ENCODE data around the gene OTOG. TPM values are rescaled to one million over a fixed set of nuclear protein-coding genes. Genes with fewer than 3 reads are reported as not detected.

Gene OTOG
- total RNA-seq, 1 experiment from 2014 or later, result not detected

- ChIA-PET CTCF (no interaction called here), POLR2A (ENCODE audit: unreplicated experiment) (no interaction called here)
- no peaks in the 10 kb centered on the region for H3F3A ChIP-seq (ENCODE audit: low read length, unreplicated experiment)
- H3K27ac ChIP-seq (ENCODE audit: low read length), result no peak overlapping the region
- H2AFZ ChIP-seq (ENCODE audit: low read length), result no peak overlapping the region
- TF ChIP-seq EZH2 (IDR thresholded peaks at IDR 0.05; ENCODE audit: low read length, unreplicated experiment), result no peak
- TF ChIP-seq, protein P1, sequence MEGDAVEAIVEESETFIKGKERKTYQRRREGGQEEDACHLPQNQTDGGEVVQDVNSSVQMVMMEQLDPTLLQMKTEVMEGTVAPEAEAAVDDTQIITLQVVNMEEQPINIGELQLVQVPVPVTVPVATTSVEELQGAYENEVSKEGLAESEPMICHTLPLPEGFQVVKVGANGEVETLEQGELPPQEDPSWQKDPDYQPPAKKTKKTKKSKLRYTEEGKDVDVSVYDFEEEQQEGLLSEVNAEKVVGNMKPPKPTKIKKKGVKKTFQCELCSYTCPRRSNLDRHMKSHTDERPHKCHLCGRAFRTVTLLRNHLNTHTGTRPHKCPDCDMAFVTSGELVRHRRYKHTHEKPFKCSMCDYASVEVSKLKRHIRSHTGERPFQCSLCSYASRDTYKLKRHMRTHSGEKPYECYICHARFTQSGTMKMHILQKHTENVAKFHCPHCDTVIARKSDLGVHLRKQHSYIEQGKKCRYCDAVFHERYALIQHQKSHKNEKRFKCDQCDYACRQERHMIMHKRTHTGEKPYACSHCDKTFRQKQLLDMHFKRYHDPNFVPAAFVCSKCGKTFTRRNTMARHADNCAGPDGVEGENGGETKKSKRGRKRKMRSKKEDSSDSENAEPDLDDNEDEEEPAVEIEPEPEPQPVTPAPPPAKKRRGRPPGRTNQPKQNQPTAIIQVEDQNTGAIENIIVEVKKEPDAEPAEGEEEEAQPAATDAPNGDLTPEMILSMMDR (conservative IDR thresholded peaks at IDR 0.05; ENCODE audit: low read depth, low read length), result no peak
- no peak for TF ChIP-seq EZH2phosphoT487 (IDR thresholded peaks at IDR 0.05; ENCODE audit: borderline replicate concordance, low read length)
- H3K4me3 ChIP-seq (ENCODE audit: low read length), result no peak overlapping the region
- H3K9ac ChIP-seq (ENCODE audit: low read length), result no peak overlapping the region
- no peaks in the 10 kb centered on the region for H3K9me2 ChIP-seq (replicated peaks; ENCODE audit: low read length)
- H3K9me3 ChIP-seq (ENCODE audit: low read length), result no peaks in the 10 kb centered on the region
- intact Hi-C loops (cut with micrococcal nuclease), result no loop called here
- ATAC-seq (no peak), DNase-seq (no peak)
- no peaks in the 10 kb centered on the region for H3K36me3 ChIP-seq (ENCODE audit: low read depth, low read length)
- H3K4me2 ChIP-seq (ENCODE audit: low read length), result no peak overlapping the region
- no peaks in the 10 kb centered on the region for H3K79me2 ChIP-seq (ENCODE audit: low read length)
- no TSS peak for BruUV-seq (replicated peaks)
- no peaks in the 10 kb centered on the region for H3K4me1 ChIP-seq (ENCODE audit: insufficient read depth, low read length)
- no peaks in the 10 kb centered on the region for H4K20me1 ChIP-seq (ENCODE audit: low read length)
- peaks cover 70% of the 10 kb centered on the region for H3K27me3 ChIP-seq (ENCODE audit: low read length)
Observed at GRCh38 chr11:17691976-17692375, 144.9 kb downstream of the OTOG start.

- ChIA-PET CTCF (no interaction called here), POLR2A (ENCODE audit: unreplicated experiment) (no interaction called here)
- TF ChIP-seq EZH2 (IDR thresholded peaks at IDR 0.05; ENCODE audit: low read length, unreplicated experiment) (no peak), EZH2phosphoT487 (IDR thresholded peaks at IDR 0.05; ENCODE audit: borderline replicate concordance, low read length) (no peak)
- TF ChIP-seq, protein P1 (conservative IDR thresholded peaks at IDR 0.05; ENCODE audit: low read depth, low read length), result no peak
- no peaks in the 10 kb centered on the region for H3K9me3 ChIP-seq (ENCODE audit: low read length)
- ATAC-seq (no peak), DNase-seq (no peak)
- H3K9me2 ChIP-seq (replicated peaks; ENCODE audit: low read length), result no peaks in the 10 kb centered on the region
- no peaks in the 10 kb centered on the region for H3F3A ChIP-seq (ENCODE audit: low read length, unreplicated experiment)
- H3K9ac ChIP-seq (ENCODE audit: low read length), result no peak overlapping the region
- no peak overlapping the region for H3K4me3 ChIP-seq (ENCODE audit: low read length)
- no TSS peak for BruUV-seq (replicated peaks)
- no peak overlapping the region for H2AFZ ChIP-seq (ENCODE audit: low read length)
- H3K4me2 ChIP-seq (ENCODE audit: low read length), result no peak overlapping the region
- H3K36me3 ChIP-seq (ENCODE audit: low read depth, low read length), result no peaks in the 10 kb centered on the region
- peaks cover 74% of the 10 kb centered on the region for H3K27me3 ChIP-seq (ENCODE audit: low read length)
- intact Hi-C loops (cut with micrococcal nuclease), result no loop called here
- no peaks in the 10 kb centered on the region for H4K20me1 ChIP-seq (ENCODE audit: low read length)
- H3K4me1 ChIP-seq (ENCODE audit: insufficient read depth, low read length), result no peaks in the 10 kb centered on the region
- H3K79me2 ChIP-seq (ENCODE audit: low read length), result no peaks in the 10 kb centered on the region
- H3K27ac ChIP-seq (ENCODE audit: low read length), result no peak overlapping the region
Observed at GRCh38 chr11:17692931-17693330, 145.9 kb downstream of the OTOG start.

DNA sequence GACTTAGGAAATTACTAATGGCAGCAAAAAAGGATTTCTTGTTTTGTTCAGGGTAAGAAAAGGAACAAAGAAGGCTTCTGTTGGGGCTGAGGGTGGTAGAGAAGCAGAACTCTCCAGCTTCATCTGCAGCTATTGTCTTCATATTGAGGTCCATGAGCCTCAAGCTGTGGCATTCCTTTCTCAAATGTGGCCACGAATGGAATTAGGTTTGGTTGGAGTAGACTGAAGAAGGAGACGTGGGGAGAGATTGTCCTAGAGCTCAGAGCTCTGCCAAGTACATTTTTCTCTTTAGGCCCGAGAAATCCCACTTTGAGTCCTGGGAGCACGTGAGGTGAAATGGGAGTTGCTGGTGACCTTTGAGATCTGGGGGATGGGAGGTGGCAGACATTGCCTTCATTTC lies 146.5 kb downstream of the OTOG start:
- Histone ChIP-seq H4K20me1 (ENCODE audit: low read length) (no peaks in the 10 kb centered on the region), H3K4me1 (ENCODE audit: insufficient read depth, low read length) (no peaks in the 10 kb centered on the region), H3K4me2 (ENCODE audit: low read length) (no peak overlapping the region), H3K4me3 (ENCODE audit: low read length) (no peak overlapping the region), H3K27ac (ENCODE audit: low read length) (no peak overlapping the region), H3F3A (ENCODE audit: low read length, unreplicated experiment) (no peaks in the 10 kb centered on the region), H3K9me2 (replicated peaks; ENCODE audit: low read length) (no peaks in the 10 kb centered on the region), H3K9me3 (ENCODE audit: low read length) (no peaks in the 10 kb centered on the region), H3K27me3 (ENCODE audit: low read length) (peaks cover 73% of the 10 kb centered on the region), H3K9ac (ENCODE audit: low read length) (no peak overlapping the region), H3K36me3 (ENCODE audit: low read depth, low read length) (no peaks in the 10 kb centered on the region), H2AFZ (ENCODE audit: low read length) (no peak overlapping the region), H3K79me2 (ENCODE audit: low read length) (no peaks in the 10 kb centered on the region)
- TF ChIP-seq, protein P1 (conservative IDR thresholded peaks at IDR 0.05; ENCODE audit: low read depth, low read length), result no peak
- TF ChIP-seq EZH2 (IDR thresholded peaks at IDR 0.05; ENCODE audit: low read length, unreplicated experiment) (no peak), EZH2phosphoT487 (IDR thresholded peaks at IDR 0.05; ENCODE audit: borderline replicate concordance, low read length) (no peak)
- DNase-seq (no peak), ATAC-seq (no peak)
- BruUV-seq (replicated peaks), result no TSS peak
- POLR2A ChIA-PET (ENCODE audit: unreplicated experiment), result no interaction called here
- CTCF ChIA-PET, result no interaction called here
- intact Hi-C loops (cut with micrococcal nuclease), result no loop called here
